ENCODE measurements around the gene CCDC192.

- no peak for TF ChIP-seq CTCF (conservative IDR thresholded peaks at IDR 0.05 in 1 of 2, IDR thresholded peaks at IDR 0.05 in 1 of 2; ENCODE audit: extremely low read depth in 1 of 2, insufficient read depth in 1 of 2, low read depth in 1 of 2, low read length in 2 of 2)
- TF ChIP-seq EZH2 (IDR thresholded peaks at IDR 0.05; ENCODE audit: borderline replicate concordance, low read length), result no peak
Observed at GRCh38 chr5:127804886-127805426, 101.8 kb downstream of the CCDC192 start.

Measured in mammary epithelial cell (primary cell).